GOT3 (cell line): ENCODE results near the gene CALHM5.
A peak's percentile ranks its signal among the peaks of the same experiment; 100 is the strongest.

Source experiments
- DNase-seq: peaks from one replicate; lab custom pipeline; 2025; ENCODE audit warnings: mixed read lengths; lab: John Stamatoyannopoulos, UW

The CALHM5 gene

DNA sequence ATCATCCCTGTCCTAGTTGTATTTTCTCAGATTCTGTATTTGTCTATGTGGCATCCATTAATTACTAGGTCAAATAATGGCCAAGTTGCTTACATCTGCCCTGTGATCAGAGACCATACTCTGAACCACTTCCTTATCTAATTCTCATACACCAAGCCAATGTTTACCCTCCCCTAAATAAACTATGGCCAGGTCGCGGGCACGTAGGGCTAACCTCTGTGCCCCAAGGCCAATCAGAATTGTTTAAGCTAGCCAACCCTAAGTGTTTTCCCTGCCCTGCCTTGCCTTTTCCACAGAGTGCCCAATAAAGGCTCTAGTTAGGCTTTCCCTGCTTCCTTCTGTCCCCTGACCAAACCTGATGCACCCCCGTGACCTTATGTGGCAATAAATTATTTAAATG is 39.4 kb downstream of the CALHM5 start:
- DNase-seq = no peak

DNA sequence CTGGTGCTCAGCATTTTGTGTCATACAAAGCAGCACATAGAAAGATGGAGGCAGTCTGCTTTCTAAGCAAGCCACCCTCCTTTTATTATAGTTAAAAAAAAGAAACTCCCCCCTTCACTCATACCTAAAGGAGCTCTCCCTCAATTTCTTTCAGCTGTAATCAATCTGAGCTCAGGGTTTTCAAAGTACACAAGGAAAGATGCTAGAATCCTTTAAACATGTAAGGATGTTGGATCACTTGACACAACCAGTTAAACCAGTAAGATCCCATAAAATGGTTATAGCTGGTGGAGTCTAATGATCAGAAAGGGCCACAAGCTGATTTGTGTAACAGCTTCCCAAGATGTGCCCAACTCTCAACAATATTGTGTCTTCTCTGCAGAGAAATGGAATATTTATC is 42.0 kb downstream of the CALHM5 start, which contains the start of gene CALHM4:
TSS of gene CALHM4 (plus strand) at position 301 of the 400 bp plus-strand sequence. CDS start at position 344, 43 bp downstream.
- DNase-seq = no peak

DNA sequence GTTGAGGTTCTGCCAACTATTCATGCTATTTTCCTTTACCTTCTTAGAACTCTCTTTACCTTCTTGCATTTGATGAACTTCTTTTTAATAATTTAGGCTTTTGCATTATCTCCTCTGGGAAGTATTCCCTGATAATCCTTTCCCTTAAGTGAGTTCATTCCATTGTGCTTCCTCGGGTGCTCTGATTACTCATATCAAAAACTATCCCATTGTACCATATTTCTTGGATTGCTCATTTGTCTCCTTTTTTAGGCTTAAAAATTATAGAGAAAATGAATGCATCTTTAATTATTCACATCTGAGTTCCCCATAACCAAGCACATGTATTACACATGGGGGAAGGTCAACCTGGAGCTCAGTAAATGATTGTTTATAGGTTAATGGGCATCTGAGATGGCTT is 44.6 kb downstream of the CALHM5 start:
- DNase-seq = no peak

DNA sequence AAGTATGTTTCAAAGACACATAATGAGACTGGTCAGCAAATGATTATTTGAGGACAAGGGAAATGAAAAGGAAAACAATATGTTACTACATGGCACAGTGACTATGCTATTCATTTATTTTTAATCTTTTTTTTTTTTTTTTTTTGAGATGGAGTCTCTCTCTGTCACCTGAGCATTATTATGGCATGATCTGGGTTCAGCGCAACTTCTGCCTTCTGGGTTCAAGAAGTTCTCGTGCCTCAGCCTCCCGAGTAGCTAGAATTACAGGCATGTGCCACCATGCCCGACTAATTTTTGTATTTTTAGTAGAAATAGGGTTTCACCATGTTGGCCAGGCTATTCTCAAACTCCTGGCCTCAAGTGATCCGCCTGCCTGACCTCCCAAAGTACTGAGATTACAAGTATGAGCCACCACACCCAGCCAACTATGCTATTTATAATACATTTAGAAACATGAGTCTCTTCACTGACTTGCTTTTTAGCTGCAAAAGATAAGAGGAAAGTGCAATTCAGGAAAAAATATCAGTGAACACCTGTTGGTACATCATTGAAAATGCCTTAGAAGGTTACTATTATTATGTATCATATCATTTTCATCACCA is 45.5 kb downstream of the CALHM5 start:
- no peak for DNase-seq

DNA sequence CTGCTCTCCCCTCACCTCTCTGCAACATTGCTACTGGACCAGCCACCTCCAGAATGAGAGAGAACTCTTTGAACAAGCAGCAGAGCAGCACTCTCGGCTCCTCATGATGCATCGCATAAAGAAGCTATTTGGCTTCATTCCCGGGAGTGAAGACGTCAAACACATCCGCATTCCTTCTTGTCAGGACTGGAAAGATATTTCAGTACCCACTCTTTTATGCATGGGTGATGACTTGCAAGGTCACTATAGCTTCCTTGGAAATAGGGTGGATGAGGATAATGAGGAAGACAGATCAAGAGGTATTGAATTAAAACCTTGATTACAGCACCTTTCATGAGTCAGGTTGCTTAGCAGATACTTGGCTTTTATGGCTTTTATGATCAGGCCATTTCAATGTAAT is 46.5 kb downstream of the CALHM5 start:
- DNase-seq = no peak

DNA sequence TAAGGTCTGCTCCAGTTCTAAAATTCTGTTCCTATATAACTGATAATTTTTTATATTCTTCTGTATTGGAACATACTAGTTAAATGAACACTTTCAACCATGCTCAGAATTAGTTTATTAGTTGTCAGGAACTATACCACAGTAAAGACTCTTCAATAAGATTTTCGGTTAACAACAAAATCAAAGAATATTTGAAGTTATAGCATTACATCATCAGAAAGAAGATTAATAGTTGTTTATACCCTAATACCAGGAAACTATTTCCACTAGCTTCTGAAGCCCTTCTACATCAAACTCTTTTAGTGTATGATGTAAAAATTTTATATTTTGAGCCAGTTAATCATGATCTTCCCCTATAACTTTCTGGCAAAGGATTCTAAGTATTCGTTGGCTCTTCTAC is 48.7 kb downstream of the CALHM5 start:
- no peak for DNase-seq

DNA sequence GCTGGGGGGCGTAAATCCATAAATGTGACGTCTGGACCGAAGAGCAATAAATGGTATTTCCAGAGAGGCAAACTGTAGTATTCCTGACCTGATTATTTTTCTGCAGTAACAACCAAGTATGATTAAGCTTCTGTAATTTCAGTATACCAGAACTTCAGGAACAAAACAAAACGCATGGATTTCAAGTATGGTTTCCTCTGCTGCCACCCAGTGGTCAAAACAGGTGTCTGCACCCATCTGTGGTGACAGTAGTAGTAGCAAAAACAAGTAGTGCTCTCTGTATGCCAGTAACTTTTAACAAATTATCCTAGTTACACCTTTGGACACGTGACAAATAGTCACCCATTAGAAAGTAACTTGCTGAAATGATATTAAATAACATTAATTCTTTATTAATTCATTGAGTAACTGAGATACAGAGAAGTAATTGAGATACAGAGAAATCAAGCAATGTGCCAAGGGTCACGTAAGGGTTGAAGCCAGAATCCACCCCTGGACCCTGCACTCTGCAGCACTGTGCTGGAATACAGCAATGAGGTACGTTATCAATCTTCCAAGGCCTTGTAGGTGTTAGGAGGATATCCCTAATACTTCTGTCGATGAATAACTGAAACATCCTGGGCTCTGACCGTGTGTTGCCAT is 50.1 kb downstream of the CALHM5 start:
- DNase-seq = peak; percentile 35

DNA sequence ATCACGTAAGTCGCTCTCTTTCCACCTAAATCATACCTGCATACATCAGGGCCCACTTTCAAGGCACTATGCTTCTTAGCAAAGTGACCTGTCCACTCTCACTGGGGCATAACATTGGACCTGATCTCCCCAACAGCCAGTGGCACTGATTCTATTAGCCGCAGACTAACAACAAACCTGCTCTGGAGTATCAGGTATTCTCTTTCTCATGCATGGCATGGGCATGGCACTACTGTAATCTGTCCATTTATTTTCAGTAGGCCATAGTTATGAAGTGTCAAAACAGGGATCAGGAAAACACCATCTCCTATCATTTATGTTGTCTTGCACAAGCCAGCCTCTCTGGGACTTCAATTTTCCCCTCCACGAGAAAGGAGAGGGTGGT is 50.6 kb downstream of the CALHM5 start:
- no peak for DNase-seq

DNA sequence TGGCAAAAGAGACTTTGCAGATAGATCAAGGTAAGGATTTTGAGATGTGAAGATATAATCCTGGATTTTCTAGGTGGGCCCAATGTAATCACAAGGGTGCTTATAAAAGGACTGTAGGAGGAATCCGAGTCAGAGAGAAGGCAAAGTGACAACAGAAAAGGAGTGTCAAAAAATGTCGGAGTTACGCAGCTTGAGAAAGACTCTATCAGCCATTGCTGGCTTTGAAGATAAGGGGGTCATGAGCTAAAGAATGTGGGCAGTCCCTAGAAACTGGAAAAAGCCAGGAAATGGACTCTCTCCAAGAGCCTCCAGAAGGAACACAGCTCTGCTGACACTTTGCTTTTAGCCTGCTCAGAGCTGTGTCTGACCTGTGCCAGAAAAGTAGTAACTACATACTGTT is 51.2 kb downstream of the CALHM5 start:
- DNase-seq = no peak

DNA sequence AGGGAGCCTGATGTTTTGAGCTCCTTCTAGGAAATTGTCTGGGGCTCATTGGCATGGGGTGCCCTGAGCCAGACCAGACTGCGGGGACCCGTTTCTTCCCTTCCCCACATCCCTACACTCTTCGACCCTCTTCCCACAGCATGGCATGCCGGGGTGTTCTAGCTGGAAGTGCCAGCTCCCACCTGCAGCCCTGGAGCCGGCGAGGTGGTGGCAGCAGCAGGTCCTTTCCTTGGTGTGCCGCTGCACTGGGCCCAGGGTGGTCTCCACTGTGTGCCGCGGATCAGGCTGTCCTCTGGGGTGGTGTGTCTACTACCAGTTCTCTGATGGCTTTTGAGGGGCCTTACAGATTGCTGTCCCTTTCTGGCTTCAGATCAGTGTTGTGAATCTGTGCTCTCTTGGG is 52.4 kb downstream of the CALHM5 start:
- DNase-seq = no peak

DNA sequence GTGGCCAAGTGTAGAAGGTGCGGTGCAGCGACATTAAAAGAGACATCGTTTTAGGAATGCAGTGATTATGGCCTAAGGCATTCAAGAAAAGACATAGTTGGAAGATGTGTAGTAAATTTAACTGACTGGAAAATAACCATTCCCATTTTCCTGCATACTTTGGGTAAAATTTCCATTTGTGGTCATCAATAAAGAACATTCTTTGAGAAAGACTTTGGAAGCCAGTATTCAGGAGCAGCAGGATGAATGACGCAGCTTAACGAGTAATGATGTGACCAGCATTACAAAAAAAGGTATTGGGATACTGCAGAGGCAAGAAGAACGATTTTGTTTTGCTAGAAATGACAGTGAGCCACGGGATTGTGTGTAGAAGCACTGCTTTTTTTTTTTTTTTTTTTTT is 52.9 kb downstream of the CALHM5 start:
- no peak for DNase-seq

DNA sequence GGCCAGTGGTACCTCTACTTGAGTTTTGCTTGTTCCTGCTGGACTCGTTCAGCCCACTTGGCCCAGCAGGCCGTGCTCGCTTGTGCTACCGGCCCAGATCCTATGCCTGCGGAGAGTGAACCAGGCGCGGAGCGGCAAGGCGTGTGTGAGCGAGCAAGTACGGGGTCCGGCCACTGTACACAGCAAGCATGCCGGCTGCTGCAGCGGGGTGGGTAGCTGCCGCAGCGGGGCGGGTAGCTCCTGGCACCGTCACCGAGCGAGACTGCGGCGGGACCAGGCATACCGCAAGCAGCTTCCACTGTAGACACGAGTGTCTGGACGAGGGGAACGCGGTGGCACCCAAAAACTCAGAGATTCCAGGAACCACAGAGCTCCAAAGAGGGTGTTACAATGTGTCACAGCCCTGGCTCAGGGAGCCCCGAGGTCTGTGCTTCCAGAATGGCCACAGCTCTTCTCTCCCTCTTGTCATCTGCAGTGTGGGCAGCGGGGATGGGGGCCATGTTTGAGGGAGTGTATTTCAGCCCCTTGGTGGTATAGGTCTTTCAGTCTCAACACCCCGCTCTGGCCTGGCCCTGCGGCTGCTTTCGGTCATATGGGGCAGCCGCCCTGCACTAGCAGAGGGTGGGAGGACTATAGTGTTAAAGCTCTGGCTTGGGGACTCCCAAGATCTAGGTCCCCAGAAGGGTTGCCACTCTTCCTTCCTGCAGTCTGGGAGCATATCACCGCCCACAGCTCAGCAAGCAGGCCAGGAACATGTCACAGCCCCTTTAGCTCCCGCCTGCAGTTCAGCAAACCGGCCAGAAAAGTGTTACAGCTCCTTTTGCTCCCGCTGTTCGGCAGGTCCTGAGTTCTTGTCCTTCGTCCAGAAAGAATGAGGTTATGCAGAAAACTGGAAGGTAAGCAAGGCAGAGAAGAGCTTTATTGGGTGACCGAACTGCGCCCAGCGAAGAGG is 53.8 kb downstream of the CALHM5 start:
- no peak for DNase-seq

DNA sequence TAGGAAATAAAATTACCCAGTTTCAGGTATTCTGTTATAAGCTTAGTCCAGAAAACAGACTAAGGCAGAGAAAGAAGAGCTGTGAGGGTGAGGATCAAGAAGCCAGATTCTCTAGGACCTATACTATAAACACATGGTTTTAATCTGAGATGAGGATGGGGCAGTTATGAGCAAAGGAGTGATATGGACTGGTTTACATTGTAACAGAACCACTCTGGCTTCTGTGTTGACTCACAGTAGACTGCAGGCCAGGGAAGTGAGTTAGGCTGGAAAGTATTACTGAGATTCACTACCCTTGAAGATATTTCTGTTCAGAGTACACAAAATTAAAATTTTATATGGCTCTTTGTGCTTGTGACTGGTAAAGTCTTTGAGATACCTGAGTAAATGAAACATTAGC is 56.7 kb downstream of the CALHM5 start:
- DNase-seq = no peak

DNA sequence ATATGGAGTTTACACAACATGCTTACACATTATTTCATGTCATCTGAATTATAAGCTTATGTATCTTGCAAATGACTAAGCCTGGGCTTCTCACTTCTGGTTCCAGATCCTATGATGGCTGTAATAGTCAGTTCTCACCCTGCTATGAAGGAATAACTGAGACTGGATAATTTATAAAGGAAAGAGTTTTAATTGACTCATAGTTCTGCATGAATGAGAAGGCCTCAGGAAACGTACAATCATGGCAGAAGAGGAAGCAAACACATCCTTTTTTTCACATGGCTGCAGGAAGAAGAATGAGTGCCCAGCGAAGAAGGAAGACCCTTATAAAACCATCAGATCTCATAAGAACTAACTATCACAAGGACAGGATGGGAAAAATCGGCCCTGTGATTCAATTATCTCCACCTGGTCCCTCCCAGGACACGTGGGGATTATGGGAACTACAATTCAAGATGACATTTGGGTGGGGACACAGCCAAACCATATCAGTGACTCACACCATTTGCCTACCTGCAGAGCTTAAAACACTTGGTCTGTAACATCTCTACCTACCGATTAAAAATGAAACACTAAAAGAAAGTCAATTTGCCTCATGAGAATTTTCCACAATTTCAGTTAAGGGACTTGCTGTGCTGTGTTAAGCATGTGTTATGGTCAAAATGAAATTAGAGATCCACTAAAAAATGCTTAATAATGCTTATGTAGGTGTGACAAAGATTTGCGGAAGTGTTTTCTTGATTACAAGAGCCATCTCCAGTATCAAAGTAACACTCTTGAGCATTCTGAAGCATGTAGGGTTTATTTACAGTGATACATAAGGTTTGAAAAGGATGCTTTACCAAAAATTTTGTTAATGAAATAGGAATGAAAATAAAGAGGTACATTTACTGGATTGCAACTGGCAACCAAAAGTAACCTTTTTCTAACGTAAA is 57.6 kb downstream of the CALHM5 start:
- no peak for DNase-seq

DNA sequence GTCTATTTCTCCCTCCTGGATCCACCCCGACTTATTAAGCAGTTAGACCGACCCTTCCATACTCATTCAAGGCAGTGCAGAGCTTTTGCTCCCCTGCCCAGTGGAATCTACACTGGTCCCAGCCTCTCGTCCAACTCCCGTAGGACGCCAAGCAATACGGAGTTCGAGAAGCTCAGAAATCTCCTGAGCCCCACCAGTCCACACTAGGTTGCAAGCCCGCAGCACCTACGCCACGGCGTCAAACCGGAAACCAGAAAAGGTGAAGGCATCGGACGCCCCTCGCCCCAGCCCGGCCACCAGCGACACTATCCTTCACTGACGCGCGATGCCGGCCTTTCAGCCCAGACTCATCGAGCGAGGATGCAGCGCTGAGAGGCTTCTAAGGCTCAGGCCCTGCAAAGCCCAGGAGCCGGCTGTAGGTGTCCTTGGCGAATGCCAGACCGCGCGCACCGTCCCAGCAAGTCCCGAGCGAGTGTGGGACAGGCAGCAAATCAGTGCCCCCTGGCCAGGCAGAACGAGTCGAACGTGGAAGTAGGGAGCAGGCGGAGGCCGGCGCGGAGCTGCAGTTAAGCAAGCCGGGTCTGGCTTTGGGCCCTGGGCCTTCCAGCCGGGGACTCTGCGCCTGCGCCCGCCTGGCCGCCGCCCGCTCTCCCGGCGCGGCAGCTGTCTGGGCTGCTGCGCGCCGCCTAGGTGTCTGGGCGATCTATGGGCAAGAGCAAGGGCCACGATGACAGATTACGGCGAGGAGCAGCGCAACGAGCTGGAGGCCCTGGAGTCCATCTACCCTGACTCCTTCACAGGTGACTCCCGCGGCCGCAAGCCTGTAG is 59.6 kb downstream of the CALHM5 start, which contains the start of gene RWDD1:
TSS of gene RWDD1 (plus strand) at position 649 of the 827 bp plus-strand sequence. CDS start at position 728, 79 bp downstream.
- DNase-seq = peak; percentile 98

DNA sequence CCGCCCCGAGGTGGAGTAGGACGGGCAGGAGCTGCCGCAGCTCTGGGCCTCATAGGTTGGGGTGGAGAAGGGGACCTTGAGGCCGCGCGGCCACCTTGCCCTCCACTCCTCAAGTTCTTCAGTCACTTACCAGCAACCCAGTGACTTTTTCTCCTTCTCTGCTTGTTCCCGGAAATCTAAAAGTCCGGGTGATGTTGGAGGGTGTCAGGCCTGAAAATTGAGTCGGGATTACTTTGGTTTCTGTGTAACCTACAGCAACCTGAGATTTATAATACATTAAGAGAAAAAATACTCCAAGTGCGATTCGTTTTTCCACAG is 60.2 kb downstream of the CALHM5 start:
- no peak for DNase-seq

DNA sequence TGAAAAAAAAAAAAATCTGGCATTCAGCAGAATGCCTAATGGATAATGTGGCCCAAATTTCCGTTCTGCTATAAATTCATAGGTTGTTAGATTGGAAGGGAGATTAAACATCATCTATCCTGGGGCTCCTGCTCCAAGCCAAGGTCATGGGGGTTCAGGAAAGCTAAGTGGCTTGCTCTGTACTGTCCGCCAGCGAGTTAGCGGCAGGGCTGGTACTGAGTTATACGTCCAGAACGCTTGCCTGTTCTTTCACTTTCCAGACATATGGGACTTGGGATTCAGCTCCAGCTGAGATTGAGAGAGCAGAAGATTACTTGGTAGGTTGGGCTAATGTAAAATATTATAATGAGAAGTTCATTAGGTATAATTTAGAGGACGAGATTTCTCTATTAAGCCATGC is 60.7 kb downstream of the CALHM5 start:
- DNase-seq = no peak
